K562 (cell line): ENCODE measurements around the gene ADARB2. TPM values are rescaled to one million over a fixed set of nuclear protein-coding genes. Genes with fewer than 3 reads are reported as not detected.

Experiments used
- ATAC-seq: fragments of 200-7000 bp; cut with Tn5 transposase; 3 replicates; pipeline ENCODE4 v1.9.1; 2020; ENCODE audit warnings: moderate library complexity
- BruUV-seq: library from RNA; stranded (reverse); fragments of 400-500 nt; replicated peaks from 2 replicates; lab custom pipeline; 2021; lab: Mats Ljungman, UMichigan
- CTCF ChIA-PET: fragments of 300-600 bp; formaldehyde crosslinking; extraction: SDS; loops from one replicate; lab custom pipeline; 2021; ENCODE audit warnings: low intra/inter-chr PET ratio; lab: Yijun Ruan, JAX
- POLR2A ChIA-PET: fragments of 300-600, 350-650 bp; sonication (Branson Sonifier 250); formaldehyde crosslinking; extraction: SDS; loops from one replicate; lab custom pipeline; 2021; ENCODE audit warnings: antibody characterized with exemption, inconsistent platforms; lab: Yijun Ruan, JAX
- DNase-seq, 4 experiments: peaks; one replicate each; pipeline versions ENCODE4 v3.0.0 to v3.0.0-alpha.2; 2011 to 2018; ENCODE audit warnings: low spot score in 3 of 4, mixed read lengths in 3 of 4; ENCODE audit errors: extremely low read depth in 1 of 4
- FAIRE-seq: peaks from 2 replicates; lab custom pipeline; 2011; peaks lifted over from hg19 to GRCh38; lab: Jason Lieb, UNC
- H2AFZ ChIP-seq: 2 replicates; pipeline ENCODE4 v1.6.0; 2011; ENCODE audit warnings: low read depth, low read length, control low read depth, inconsistent platforms
- H3K27ac ChIP-seq: fragments of 200-600 bp; 3 replicates; pipeline ENCODE4 v1.8.0; 2011; ENCODE audit warnings: low read depth, mild to moderate bottlenecking, control low read depth, inconsistent platforms, low read length, moderate library complexity, mixed read lengths; ENCODE audit errors: extremely low read depth
- H3K27me3 ChIP-seq, 2 experiments: fragments of 300-600 bp in 1 of 2; 2 replicates in 1 of 2; 3 replicates in 1 of 2; pipeline versions ENCODE4 v1.6.0 to v1.8.0; 2011; ENCODE audit warnings: inconsistent platforms in 2 of 2, low read length in 2 of 2, mild to moderate bottlenecking in 1 of 2, mixed read lengths in 1 of 2, moderate library complexity in 1 of 2; ENCODE audit not compliant: control insufficient read depth in 2 of 2, insufficient read depth in 2 of 2
- H3K36me3 ChIP-seq: fragments of 300-600 bp; 3 replicates; pipeline ENCODE4 v1.8.0; 2011; ENCODE audit warnings: mild to moderate bottlenecking, low read length, inconsistent platforms; ENCODE audit not compliant: control insufficient read depth, insufficient read depth
- H3K4me1 ChIP-seq, 2 experiments: fragments of 200-600 bp in 1 of 2; replicated peaks in 1 of 2; 2 replicates in 1 of 2; 3 replicates in 1 of 2; pipeline versions ENCODE4 v1.5.1 to v1.8.0; 2011; ENCODE audit warnings: inconsistent platforms in 2 of 2, low read length in 2 of 2, mild to moderate bottlenecking in 1 of 2, mixed read lengths in 1 of 2, moderate library complexity in 1 of 2; ENCODE audit not compliant: control insufficient read depth in 2 of 2, insufficient read depth in 2 of 2
- H3K4me2 ChIP-seq: 2 replicates; pipeline ENCODE4 v1.6.1; 2011; ENCODE audit warnings: low read length, control low read depth, inconsistent platforms, mixed read lengths; ENCODE audit not compliant: insufficient read depth
- H3K4me3 ChIP-seq: fragments of 200-600 bp; sonication (generic), shearing (Covaris generic); 2 replicates; pipeline ENCODE4 v1.5.1; 2016; ENCODE audit warnings: control low read depth, inconsistent platforms
- H3K79me2 ChIP-seq: fragments of 200-600 bp; 3 replicates; pipeline ENCODE4 v1.8.0; 2011; ENCODE audit warnings: low read length, inconsistent platforms; ENCODE audit not compliant: control insufficient read depth, insufficient read depth
- H3K9ac ChIP-seq, 2 experiments: 2 replicates each; pipeline versions ENCODE4 v1.6.0 to v1.6.1; 2011; ENCODE audit warnings: low read depth in 2 of 2, low read length in 2 of 2, control low read depth in 1 of 2, inconsistent platforms in 1 of 2, mild to moderate bottlenecking in 1 of 2, mixed read lengths in 1 of 2; ENCODE audit not compliant: insufficient read depth in 1 of 2
- H3K9me1 ChIP-seq: one replicate; pipeline ENCODE4 v1.6.0; 2011; ENCODE audit warnings: inconsistent platforms, mild to moderate bottlenecking, low read length, moderate library complexity; ENCODE audit not compliant: control insufficient read depth, insufficient read depth
- H3K9me3 ChIP-seq: replicated peaks from 2 replicates; pipeline ENCODE4 v1.5.1; 2011; ENCODE audit warnings: low read depth, low read length, inconsistent platforms; ENCODE audit not compliant: control insufficient read depth, insufficient read depth
- H4K20me1 ChIP-seq: replicated peaks from 2 replicates; pipeline ENCODE4 v1.6.1; 2011; ENCODE audit warnings: low read length, inconsistent platforms, mixed read lengths; ENCODE audit not compliant: control insufficient read depth, insufficient read depth
- CBX1 ChIP-seq: sonication (generic); IDR thresholded peaks from 2 replicates; pipeline ENCODE4 v1.6.1; 2016; ENCODE audit warnings: antibody characterized with exemption, low read depth, mild to moderate bottlenecking
- CC2D1A ChIP-seq: fragments of 450-650 bp; IDR thresholded peaks from 2 replicates; pipeline ENCODE4 v1.6.1; 2017; ENCODE audit warnings: mild to moderate bottlenecking
- ELK3 ChIP-seq: fragments of 450-650 bp; formaldehyde crosslinking; IDR thresholded peaks from 2 replicates; pipeline ENCODE4 v1.4.0; 2020; ENCODE audit warnings: mild to moderate bottlenecking
- FOXP1 ChIP-seq: sonication (generic); formaldehyde crosslinking; IDR thresholded peaks from 2 replicates; pipeline ENCODE4 v1.8.0; 2022; ENCODE audit warnings: mild to moderate bottlenecking, missing genetic modification reagents
- GTF2A2 ChIP-seq: IDR thresholded peaks from 2 replicates; pipeline ENCODE4 v1.6.1; 2016; ENCODE audit warnings: mild to moderate bottlenecking, missing genetic modification characterization, missing compliant biosample characterization
- MGA ChIP-seq: fragments of 450-650 bp; IDR thresholded peaks from 2 replicates; pipeline ENCODE4 v1.6.1; 2016; ENCODE audit warnings: mild to moderate bottlenecking, moderate library complexity
- PHF21A ChIP-seq: fragments of 450-650 bp; IDR thresholded peaks from 2 replicates; pipeline ENCODE4 v1.6.1; 2017; ENCODE audit warnings: low read depth, borderline replicate concordance
- SIN3A ChIP-seq, 2 experiments: fragments of 150-350 bp in 1 of 2; IDR thresholded peaks; 2 replicates each; pipeline ENCODE4 v1.6.1; 2011 to 2016; ENCODE audit warnings: borderline replicate concordance in 2 of 2, low read depth in 2 of 2, low read length in 2 of 2, mild to moderate bottlenecking in 2 of 2, moderate library complexity in 2 of 2; ENCODE audit not compliant: control insufficient read depth in 1 of 2
- SMC3 ChIP-seq: conservative IDR thresholded peaks from 2 replicates; pipeline ENCODE4 v1.6.1; 2011; ENCODE audit warnings: low read depth, low read length, improper control_type of control experiment; ENCODE audit not compliant: insufficient read depth
- ZFX ChIP-seq: sonication (generic); formaldehyde crosslinking; IDR thresholded peaks from 2 replicates; pipeline ENCODE4 v1.8.0; 2022; ENCODE audit warnings: mild to moderate bottlenecking, missing genetic modification reagents, moderate library complexity
- ZZZ3 ChIP-seq: fragments of 450-650 bp; IDR thresholded peaks from 2 replicates; pipeline ENCODE4 v1.6.1; 2016; ENCODE audit warnings: antibody characterized with exemption, mild to moderate bottlenecking, moderate library complexity
- WGBS: fragments of 100-300 bp; shearing (Covaris generic); methylation state at CpG from one replicate; pipeline ENCODE4 v1.1.6; 2016; ENCODE audit warnings: low coverage, mixed read lengths; ENCODE audit not compliant: insufficient coverage; ENCODE audit errors: missing lambda C conversion rate; 5-methylcytosine and 5-hydroxymethylcytosine counted together
- in situ Hi-C: fragments of 300-500 bp; cut with MboI; formaldehyde crosslinking; loops from 4 replicates; pipeline ENCODE4 v1.15.0; 2018; ENCODE audit warnings: inconsistent platforms, mixed read lengths
- intact Hi-C: fragments of 100-400 bp; cut with micrococcal nuclease; formaldehyde crosslinking; loops from 2 replicates; pipeline ENCODE4 v1.14.2; 2022
- polyA plus RNA-seq, 8 experiments: library from polyadenylated mRNA; depleted of rRNA in 4 of 8; stranded (reverse) in 5 of 8; unstranded in 3 of 8; fragments of >200 nt; fragmentation: Nextera tagmentation in 2 of 8; fragmentation: Illumina TruSeq in 1 of 8; extraction: Ambion mirVana in 2 of 8; extraction: Trizol in 1 of 8; gene quantifications; 2 replicates each; pipeline versions ENCODE4 v1.2.1 to v1.2.3, GENCODE V29; 2011 to 2014; ENCODE audit warnings: inconsistent platforms in 1 of 8, missing spikeins in 1 of 8
- total RNA-seq, 7 experiments: library from RNA; depleted of rRNA in 6 of 7; stranded (reverse); fragments of >200 nt in 6 of 7; fragmentation: Illumina TruSeq in 2 of 7; extraction: Trizol in 2 of 7; gene quantifications; 2 replicates each; pipeline versions ENCODE4 v1.2.1 to v1.2.3, GENCODE V29; 2011 to 2021; ENCODE audit warnings: low replicate concordance in 1 of 7

Gene ADARB2
- total and polyA plus RNA-seq, 9 of the 15 experiments (the other 6 are each of a cell fraction or from before 2014, with no cell fraction given), result not detected

GRCh38 chr10:1327759-1328158, 409.6 kb downstream of the ADARB2 start:
- Histone ChIP-seq H3K27me3 (peaks cover 0 to 7% of the 10 kb centered on the region in 2 experiments; a peak in 2 of 5 replicates), H3K36me3 (no peaks in the 10 kb centered on the region), H3K79me2 (no peaks in the 10 kb centered on the region), H3K4me1 (no peaks in the 10 kb centered on the region), H3K9me1 (no peaks in the 10 kb centered on the region), H3K4me2 (no peak overlapping the region), H3K27ac (no peak overlapping the region), H2AFZ (no peak overlapping the region), H3K9ac (no peak overlapping the region), H4K20me1 (no peaks in the 10 kb centered on the region), H3K4me3 (no peak overlapping the region), H3K9me3 (no peaks in the 10 kb centered on the region)
- no TSS peak for BruUV-seq
- DNase-seq (no peak), FAIRE-seq (no peak), ATAC-seq (no peak)
- ChIA-PET CTCF (no interaction called here), POLR2A (no interaction called here)
- intact Hi-C loops (no loop called here), in situ Hi-C loops (no loop called here)
- WGBS, result 4% methylated on average over 15 of the region's 15 CpGs
- TF ChIP-seq SIN3A (IDR thresholded peaks at IDR 0.05; ENCODE audit: borderline replicate concordance in 2 of 2, control insufficient read depth in 1 of 2, low read depth in 2 of 2, low read length in 2 of 2) (no peak), PHF21A (no peak), ZFX (CRISPR knock-in tag) (no peak), FOXP1 (no peak), SMC3 (no peak), ZZZ3 (no peak), ELK3 (CRISPR knock-in tag) (no peak), CBX1 (no peak), CC2D1A (no peak), MGA (no peak), GTF2A2 (no peak)
